Measurements from ENCODE around the gene CNTN4.
"Not testable (repeated sequence)": the region's sequence is repeated elsewhere in the genome, so short reads cannot be mapped to it uniquely, and the experiment has no call there.

The CNTN4 gene

DNA sequence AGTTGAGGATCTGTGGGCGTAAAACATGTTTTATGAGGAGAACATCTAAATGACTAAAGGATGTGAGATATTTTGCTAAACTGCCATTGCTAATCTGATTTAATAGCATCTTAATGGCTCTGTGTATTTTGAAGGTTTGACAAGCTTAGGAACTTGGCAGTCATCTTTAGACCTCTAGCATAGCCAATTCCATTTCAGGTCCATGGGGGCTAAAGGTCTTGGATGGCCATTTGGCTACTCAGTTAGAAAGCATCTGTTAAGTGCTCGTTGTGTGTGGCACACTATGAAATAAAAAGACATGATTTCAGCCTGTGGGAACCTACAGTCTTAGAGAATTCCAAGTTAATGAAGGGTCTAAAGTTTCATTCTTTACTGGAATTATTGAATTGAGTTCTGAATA, 775.3 kb downstream of the CNTN4 start:
- DNase-seq: no peak

DNA sequence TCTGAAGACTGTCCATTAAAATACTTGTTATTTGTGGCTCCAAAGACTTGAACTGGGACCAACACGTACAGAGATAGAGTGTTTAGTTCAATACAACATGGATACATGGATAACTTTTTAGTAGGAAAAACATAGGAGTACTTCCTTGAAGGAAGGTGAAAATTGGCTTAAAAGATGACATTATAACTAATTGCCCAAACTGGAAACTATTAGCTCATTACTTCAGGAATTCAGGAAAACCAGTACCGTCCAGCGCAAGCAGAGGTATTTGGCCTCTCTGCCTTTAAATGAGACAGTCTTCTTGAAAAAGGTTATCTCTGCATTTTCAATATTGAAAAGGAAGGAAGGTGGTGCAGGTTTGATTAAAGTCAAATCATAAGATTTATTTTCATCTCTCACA, 777.0 kb downstream of the CNTN4 start:
- DNase-seq: no peak

DNA sequence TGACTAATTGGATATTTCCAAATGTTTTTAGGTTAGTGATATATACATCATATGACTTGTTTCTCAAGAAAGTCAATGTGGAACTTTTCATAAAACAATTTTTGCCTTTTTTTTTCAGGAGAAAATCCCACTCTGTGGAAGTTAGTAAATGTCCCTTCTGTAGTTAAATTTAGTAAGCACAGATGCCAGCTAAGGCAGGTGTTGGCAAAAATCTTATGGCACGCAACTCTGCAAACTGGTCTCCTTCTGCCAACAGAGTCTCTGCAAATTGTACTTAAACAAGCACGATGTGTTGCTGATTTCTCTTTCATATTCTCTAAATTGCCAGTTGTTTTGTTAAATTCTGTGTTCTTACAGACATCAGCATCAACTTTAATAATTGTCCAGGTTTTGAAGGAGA, 777.7 kb downstream of the CNTN4 start:
- DNase-seq: no peak

DNA sequence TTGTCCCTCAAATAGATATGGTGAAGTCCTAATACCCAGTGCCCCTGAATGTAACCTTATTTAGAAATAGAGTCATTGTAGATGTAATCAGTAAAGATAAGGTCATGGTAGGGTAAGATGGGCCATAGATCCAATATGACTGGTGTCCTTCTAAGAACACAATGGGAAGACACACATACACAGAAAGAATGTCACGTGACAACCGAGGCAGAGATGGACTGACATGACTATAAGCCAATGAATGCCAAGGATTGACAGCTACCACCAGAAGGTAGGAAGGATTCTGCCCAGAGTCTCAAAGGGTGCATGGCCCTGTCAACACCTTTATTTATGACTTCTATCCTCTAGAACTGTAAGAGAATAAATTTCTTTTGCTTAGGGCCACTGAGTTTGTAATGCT, 780.4 kb downstream of the CNTN4 start:
- DNase-seq: no peak

DNA sequence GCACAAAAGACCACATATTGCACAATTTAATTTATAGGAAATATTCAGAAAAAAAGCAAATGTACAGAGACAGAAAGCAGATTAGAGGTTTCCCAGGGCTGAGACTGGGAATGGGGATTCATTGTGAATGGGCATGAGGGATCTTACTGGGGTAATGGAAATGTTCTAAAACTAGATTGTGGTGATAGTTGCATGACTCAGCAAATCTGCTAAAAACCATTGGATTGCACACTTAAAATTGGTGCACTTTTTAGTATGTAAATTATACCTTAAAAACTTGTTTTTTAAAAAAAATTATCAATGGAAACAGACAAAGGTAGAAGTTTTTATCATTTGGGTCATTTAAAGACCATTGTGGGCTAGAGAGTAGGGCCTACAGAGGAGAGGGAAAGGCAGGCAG, 780.9 kb downstream of the CNTN4 start:
- DNase-seq: no peak

DNA sequence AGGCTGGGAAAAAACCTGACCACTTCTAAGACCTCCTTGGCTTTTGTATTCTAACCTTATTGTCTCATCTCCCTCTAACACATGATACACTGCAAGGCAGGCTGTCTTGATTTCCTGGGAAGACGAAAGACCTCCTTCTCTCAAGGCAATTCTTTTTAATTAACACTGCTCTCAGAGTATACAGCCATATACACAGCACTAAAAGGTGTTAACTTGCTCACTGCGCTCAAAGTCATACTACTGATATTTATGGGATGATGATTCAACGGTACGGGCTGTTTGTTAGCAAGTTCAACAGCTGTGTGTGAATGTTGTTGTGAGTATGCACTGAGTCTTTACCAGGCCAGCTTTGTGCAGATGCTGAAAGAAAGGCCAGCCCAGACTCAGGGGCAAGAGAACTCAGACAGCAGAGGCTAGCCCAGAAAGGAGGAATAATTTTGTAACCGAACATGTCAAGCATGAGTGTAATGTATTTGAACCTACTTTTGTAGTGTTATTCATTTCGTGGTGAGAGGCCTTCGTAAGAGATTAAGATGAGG, 781.6 kb downstream of the CNTN4 start:
- no peak for DNase-seq

DNA sequence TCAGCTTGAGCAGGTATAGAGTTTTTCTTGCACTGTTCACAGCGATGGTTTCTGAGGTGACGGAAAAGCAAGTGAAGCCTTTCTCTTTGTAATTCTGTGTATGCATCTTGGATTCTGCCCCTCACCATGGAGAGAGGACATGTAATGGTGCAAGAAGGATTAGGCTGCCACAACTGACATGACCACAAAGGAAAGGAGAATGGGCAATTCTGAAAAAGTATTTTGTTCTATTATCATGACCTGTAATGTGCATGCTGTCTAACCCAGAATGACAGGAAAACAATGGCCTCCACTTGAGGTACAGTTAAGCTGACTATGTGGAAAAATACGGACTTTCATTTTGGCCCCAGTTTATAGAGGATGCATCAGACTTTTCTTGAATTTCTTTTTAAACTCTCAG, 784.6 kb downstream of the CNTN4 start:
- DNase-seq: no peak

DNA sequence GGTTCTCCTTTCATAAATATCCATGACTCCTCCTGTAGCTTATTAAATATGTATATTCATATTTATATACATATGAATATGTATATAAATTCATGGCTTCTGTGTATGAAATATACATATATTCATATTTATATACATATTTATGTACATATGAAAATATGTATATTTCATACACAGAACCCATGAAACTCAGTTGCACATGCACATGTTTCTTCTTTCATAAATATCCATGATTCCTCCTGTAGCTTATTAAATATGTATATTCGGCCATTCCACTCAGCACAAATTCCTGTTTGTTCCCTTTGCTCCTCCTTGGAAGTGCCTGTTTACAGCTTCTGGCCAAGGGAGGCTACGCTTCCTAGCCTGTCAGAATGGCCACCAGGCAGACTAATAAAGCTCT, 789.9 kb downstream of the CNTN4 start:
- no peak for DNase-seq

DNA sequence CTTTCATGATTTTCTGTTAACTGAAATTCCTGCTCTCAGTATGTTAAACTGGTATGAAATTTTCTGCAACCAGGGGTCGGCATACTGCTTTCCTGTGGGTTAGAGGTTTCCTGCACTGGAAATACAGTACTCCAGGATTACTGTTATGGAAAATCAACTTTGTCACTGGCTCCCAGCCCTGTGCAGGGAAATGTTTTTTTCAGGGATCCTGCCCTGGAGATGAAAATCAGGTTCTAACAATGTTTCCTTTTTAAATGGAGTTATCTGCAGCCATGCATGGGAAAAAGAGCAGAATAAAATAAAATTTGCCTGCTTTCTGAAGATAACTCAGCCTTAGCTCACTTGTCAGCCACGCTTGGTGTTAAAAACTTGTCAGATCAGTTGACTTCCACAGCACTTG, 791.1 kb downstream of the CNTN4 start:
- no peak for DNase-seq

DNA sequence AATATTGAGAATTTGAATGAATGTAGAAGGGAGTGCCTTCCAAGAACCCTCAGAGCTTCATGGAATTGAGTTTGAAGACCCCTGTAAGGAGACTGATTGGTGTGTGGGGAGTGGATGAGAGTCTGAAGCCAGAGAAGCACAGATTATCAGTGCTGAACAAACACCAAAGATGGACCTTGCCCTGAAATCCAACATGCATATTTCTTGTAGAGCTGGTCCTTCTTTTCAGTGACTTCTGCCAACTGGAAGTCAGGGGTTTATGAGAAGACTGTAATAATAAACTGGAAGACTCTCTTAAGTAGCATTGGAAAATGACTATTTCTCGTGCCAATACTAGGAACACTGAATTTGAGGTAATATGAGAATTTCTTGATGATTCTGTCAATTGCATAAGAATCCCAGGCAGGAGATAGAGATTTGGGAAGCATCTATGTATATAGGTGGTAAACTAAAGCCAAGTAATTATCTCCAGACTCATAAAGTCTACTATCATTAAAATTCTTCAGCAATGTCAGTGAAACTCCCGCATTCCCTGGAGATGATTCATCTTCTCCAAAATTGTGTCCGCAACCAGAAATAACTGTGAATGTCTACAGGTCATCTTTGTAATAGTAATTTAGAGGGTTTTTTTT, 797.8 kb downstream of the CNTN4 start:
- no peak for DNase-seq

DNA sequence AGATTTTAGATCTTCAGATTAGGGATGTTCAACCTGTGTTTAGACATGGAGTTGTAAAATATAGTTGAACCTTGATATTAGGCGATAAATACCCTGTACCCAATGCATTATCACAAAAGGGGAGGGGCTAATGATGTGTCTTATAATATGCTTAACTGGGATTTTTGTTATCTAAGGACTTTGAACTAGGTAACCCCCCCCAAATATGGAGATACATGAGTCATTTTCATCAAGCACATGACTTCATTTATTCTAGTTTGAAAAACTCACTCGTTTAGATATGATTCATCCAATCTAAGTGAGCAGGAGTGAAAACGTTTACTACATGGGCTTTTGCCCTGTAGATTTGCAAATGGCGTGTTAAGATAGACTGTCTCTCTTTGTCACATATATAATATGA, 799.2 kb downstream of the CNTN4 start:
- no peak for DNase-seq

DNA sequence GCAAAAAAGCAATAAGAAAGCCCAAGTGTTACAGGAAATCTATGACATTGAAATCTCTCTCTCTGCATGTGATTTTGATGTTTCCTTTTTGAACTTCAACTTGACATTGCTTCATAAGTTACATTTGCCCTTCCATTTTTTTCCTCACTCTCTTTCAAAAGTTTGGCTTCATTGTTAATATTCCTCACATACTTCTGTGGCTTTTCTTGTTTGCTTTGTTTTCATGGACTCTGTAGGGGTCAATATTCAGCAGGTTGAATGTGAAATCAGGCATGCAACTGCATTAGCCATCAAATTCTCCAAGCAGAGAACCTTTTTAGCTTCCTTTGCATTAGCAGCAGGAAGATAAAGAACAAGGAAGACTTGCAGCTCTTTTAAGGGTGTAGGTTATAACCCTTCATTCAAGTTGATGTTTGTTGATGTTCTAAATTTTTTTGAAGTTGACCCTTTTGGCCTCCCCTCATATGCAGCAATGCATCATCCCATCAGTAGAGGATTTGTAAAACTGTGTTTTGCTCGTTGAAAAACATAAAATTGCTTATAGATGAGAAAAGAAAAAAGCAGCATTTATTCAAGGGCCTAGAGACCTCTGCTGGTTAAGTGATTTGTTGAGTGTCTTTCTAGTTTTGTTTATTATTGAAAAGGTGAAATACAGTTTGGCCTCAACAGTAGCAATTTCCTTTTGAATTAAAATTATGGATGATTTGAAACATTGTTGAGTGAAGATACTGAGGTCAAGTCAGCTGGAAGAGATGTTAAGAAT, 800.1 kb downstream of the CNTN4 start:
- no peak for DNase-seq

DNA sequence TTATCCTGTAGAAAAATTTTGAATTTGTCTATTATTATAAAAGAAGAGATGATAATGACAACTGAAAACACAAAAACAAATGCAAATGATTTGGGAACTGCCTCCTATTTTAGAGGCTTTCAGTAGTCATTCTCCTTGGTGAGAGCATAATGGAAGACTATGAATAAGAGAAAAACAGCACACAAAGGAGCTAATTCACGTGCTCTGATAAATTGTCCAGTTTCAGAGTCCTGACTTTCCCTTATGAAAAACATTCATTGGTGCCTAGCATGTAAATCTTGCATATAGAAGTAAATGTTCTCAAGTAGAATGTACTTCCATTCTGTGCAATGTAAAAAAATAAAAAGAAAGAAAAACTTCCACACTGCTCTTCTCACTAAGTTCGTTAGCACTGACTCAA, 805.4 kb downstream of the CNTN4 start:
- no peak for DNase-seq

DNA sequence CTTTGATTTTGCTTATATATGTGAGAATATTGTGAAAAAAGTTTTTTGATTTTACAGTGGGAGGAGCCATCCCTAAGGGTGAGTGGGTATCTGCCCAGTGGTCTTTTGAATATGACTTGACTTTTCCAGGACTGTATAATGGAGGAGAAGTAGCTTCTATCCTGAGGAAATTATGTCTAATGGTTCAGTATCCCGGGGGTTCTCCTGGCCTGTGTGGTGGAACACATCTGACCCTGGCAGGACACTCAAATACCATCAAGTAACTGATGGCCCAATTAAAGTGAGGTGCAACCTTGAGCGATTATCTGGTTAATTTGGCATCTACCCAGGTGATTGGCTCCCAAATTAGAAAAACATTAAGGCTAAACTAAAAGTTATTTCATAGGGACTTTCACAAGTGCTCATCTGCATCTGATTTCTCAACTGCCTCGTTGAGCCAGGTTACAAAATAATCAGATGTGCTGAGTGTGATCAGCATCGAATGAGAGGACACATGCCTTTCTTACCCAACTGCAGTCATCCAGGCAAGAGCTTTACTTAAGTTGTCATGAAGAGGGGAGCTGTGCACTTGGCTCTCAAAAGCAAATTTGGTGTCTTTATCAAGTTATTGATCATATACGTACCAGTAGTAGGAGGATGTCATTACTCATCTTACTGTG, 810.2 kb downstream of the CNTN4 start:
- DNase-seq: no peak

DNA sequence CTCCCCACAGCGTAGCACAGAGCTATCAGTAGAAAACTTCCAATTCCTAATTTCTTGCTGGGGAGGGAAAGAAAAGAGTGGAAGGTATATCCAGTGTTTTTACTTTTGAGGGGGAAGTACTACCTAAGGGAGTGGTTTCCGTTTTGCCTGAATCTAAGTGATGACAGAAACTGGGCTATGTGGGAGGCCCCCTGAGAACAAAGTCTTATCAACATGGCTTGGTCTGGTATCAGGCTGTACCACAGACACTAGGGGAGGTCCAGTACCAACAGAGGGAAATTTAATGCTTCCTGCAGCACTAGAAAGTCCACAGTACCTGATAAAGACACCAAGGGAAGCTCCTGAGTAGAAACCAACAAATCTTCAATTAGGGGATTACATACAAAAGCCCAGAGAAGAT, 812.3 kb downstream of the CNTN4 start:
- DNase-seq: no peak

DNA sequence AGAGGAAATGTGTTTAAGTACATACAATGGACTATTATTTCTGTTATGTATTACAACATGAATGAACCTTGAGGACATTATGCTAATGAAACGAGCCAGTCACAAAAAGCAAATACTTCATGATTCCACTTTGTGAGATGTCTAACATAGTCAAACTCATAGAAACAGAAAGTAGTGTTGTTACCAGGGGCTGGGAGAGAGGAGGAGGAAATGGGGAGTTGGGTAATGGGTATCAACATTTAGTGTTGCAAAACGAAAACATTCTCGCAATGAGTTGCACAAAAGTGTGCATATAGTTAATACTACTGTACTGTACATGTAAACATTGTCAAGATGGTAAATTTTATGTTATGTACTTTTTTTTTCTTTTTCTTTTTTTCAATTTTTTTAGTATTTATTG, 817.2 kb downstream of the CNTN4 start:
- DNase-seq: no peak

DNA sequence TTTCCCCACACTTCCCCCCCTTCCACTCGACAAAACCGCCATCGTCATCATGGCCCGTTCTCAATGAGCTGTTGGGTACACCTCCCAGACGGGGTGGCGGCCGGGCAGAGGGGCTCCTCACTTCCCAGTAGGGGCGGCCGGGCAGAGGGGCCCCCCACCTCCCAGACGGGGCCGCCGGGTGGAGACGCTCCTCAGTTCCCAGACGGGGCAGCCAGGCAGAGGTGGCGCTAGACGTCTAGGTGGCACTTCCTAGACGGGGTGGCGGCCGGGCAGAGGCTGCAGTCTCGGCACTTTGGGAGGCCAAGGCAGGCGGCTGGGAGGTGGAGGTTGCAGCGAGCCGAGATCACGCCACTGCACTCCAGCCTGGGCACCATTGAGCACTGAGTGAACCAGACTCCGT, 818.0 kb downstream of the CNTN4 start:
- not testable (repeated sequence) for DNase-seq

DNA sequence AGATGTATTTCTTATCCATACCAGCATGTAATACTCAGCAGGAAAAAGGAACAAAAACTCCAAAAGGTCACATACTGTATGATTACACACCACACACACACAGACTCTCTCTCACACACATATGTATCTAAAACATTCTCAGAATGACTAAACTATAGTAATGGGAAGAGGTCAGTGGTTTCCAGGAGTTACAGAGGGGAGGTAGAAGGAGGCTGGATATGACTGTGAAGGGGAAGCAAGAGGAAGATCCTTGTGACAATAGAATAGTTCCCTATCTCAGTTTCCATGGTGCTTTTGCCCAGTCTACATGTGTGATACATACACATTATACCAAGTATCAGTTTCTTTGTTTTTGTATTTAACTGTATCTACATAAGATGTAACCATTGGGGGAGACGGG, 821.4 kb downstream of the CNTN4 start:
- no peak for DNase-seq

DNA sequence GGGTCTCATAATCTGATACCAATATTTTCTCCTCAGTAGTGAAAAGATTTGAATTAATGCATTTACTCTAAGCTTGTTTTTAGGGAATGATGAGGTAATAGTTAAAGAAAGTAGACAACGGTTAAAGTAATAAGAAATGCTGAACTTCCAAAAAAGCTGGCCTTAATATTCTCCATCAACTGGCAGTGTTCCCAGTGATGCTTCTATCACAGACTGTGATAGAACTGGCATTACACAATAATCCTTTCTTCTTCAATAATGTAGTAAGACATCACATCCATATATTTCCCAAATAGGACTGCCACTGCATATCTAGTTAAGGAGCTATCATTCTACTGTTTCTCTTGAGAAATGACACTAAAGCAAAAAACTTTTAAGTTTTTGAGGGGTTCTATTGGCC, 822.8 kb downstream of the CNTN4 start:
- DNase-seq: no peak

DNA sequence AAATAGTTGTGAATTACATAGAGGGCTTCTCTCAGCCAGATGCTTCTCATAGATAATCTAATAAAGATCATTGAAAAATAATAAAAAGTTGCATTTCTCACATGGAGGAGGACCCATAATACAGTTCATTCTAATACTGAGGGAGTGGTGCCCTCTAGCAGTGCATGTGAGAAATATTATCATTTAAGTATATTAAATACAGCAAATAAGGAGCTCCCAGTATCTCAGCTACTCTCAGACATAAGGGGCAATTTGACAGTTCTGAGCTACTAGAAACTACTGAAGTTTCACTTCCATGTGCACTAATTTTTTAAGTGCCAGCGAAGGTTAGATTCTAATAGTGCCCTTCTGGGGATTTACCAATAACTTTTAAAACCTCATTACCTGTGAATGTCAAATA, 823.2 kb downstream of the CNTN4 start:
- no peak for DNase-seq

DNA sequence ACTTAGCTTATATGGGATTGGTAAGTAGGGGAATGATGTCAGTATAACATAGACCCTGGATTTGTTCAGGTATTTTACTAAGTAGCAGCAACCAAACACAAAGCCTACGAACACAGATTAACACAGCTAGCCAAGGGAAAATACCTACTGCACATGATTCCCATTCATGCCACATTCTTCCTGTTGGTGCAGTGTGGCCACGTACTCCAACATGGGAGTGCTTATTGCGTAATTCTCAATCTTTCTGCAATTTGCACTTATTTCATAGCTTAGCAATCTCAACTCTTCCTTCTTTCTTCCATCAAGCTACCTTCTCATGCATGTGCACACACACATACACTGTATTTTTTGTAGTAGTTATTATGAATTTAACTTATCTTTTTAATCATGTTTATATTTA, 824.7 kb downstream of the CNTN4 start:
- no peak for DNase-seq

DNA sequence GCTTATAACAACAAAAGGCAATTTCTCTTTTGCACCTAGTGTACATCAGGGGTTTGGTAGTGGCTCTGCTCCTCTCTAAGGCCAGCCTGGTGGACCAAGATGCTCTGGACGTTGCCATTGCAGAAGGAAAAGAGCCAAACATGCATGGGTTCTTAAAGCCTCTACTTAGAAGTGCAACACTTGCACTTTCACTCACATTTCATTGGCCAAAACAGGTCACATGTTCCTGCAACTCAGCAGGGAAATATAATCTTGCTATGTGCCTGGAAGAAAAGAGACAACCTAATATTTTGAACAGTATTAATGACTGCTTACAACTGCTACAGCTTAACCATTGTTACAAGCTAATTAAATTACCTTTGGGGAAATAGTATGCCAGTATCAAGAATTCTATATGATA, 828.6 kb downstream of the CNTN4 start:
- no peak for DNase-seq

DNA sequence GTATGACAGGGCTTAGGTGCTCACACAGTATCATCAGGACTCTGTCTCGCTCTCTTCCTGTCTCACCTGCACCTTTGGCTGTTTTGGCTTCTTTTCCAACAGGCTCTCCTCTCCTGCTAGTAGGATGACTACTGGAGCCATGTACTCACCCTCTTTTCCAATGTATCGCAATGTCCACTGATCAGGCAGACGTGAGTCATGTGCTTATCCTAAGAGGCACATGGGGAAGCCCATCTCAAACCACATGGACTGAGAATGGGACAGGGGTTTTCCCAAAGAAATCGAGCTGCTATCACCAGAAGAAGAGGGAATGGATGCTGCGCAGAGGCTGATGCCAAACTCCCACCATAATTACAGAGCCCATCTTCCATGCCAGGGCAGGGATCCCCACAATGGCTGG, 830.9 kb downstream of the CNTN4 start:
- no peak for DNase-seq

DNA sequence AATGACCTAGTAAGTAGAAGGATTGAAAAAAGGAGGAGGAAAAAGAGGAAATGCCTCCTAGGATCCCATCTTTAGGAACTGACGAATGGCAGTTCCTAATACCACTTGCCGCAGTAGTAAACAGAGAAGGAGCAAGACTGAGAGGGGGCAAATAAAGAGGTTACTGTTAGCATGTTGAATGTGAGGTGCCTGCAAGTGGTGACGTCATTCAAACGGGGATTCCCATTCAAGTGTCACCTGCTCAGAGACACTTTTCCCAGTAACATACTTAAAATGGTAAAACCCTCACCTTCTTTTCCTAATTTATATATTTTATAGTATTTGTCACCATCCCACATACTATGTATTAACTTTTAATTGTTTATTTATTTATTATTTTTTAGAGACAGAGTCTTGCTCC, 832.6 kb downstream of the CNTN4 start:
- no peak for DNase-seq
